NCI-H2029 (cell line): ENCODE data around the gene FCN3.
A peak's percentile ranks its signal among the peaks of the same experiment; 100 is the strongest.
"Not testable (repeated sequence)": the region's sequence is repeated elsewhere in the genome, so short reads cannot be mapped to it uniquely, and the experiment has no call there.

Source experiments
- DNase-seq: peaks from one replicate; lab custom pipeline; 2025; lab: John Stamatoyannopoulos, UW

FCN3 gene

DNA sequence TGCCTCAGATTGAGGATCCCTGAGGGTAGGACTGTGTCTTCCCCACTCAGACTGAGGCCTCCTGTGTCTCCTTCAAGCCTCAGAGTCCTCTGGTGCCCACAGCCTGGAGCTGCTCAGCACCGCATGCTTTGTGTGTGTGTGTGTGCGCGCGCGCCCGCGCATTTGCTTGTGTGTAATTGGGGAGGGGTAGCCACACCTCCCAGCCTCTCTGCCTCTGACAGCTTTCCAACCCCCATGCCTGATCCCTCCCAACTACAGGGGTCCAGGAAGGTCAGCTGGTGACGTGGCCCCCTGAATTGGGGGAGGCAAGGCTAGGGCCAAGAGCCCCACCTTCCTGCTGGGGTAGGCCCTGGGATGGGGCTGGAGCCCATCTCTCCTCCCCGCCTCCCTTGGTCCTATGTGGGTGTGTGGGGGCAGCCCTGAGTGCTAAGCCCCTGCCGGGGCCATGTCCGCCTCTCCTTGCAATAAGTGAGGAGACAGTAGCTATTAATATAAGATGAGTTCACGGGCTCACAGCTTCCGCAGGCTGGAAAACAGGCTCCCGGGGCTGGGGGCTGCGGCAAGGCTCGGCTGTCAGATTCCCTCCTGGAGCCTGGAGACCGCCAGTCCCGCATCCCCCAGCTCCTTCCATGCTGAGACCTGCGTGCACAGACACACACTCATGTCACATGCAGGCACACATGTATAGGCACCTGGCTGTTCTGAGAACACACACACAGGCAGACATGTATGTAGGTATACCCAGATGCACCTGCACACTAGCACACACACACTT is 24.8 kb upstream of the FCN3 start:
- DNase-seq: no peak

DNA sequence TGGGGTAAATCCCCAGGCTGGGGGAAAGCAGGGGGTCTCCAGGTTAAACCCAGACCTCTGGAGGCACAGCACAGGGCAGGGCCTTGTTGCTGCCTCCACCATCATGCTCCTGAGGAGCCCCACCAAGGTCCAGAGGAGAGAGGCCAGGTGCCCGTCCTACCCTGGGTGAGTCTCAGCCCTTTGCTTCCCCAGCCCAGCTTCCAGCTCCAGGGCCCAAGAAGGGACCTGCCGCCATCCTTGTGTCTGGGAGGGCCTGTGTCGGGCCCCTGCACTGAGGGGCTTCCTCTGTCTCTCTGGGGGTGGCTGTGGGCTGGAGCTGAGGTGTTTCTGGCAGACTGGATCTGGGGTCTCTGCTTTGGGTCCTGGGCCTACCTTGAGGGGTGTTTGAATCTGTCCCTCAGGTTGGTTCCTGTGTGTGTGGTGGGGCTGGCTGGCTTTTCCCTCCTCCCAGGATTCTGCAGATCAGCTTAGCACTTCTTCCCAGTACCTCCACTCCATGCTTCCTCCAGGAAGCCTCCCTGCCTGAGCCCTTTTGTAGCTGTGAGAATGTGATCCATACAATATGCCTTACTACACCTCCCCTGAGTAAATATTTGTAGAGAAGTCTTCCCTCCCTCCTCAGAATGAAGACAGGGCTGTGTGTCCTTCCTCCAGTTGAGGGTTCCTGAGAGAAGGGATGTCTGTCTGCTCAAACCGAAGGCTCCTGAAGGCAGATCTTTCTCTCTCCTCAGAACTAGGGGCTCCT is 24.0 kb upstream of the FCN3 start:
- no peak for DNase-seq

DNA sequence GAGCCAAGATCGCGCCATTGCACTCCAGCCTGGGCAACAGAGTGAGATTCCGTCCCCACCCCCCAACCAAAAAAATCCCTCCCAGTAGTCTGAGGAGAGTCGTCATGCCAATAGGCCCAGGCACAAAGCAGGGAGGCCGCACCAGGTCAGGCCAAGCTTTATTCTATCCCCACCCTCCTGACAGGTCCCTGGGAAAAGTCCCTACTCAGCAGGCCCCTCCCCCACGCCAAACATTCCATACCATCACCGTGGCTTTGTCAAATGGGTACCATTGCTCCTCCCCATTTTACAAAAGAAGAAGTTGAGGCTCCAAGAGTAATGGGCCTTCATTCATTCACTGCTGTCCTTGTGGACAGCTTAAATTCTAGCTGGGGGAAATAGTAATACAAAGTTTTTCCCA is 23.1 kb upstream of the FCN3 start:
- DNase-seq: no peak

DNA sequence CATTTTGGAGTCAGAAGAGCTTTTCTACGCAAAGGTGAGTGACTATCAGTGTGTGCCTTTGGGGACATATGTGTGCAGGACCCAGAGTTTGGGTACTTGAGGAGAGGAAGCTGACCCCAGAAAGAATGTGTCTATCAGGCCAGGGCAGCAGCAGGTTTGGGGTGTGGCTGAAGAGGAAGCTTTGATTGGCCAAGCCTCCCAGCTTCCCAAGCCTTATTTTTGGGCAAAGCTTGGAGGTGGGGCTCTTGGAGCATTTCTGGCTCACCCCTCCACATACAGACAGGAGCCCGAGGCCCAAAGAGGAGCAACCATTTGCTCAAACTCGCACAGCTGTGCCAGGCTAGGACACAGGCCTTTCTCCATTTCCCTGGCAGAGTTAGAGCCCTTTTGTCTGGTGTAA is 22.5 kb upstream of the FCN3 start:
- DNase-seq: no peak

DNA sequence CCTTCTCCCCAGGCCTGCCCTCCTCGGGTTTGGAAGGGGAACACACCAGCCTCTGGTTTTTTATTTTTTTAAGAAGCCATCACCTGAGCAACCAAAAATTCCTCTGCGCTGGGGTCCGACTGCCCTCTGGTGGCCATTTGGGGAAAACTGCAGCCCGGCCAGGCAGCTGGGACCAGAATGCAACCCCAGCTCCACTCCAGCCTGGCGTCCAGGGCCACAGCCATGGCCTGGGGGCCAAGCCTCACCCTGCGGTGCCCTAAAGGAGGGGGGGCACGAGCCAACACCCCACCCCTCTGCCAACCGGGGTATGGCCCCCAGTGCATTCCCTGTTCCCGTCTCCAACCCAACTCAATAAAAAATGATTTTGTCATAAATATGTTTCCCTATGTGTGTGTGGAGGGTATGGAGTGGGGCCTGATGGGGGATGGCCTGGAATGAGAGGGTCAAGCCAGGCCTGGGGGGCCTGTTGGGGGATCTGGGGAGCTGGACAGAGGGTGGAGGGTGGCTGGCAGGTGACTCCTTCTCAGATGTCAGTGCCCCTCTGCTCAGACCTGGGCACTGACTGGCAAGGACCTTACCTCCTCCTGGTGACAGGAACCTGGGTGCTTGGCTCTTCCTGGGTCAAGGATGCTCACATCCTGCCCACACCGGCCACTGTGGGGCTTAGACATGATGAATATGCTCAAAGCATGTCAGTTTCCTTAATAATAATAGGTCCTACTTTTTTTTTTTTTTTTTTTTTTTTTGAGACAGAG is 21.0 kb upstream of the FCN3 start:
- DNase-seq: peak; percentile 52

DNA sequence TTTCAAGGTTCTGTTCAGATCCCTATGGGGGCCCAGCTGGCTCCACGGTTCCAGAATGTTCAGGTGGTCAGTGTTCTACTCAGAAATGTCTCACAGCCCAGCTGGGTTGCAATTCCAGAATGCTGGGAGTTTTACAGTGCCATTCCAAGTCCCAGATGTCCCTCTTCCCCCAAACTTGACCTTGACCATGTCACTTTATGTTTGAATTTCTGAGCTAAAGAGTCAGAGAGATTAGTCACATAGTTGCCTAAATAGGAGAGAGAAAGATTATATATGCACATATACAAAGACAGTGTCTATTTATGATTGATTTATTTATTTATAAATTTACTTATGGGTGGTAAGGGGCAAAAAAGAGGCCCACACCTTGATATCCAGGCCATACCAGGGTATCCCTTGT is 20.3 kb upstream of the FCN3 start:
- DNase-seq: no peak

DNA sequence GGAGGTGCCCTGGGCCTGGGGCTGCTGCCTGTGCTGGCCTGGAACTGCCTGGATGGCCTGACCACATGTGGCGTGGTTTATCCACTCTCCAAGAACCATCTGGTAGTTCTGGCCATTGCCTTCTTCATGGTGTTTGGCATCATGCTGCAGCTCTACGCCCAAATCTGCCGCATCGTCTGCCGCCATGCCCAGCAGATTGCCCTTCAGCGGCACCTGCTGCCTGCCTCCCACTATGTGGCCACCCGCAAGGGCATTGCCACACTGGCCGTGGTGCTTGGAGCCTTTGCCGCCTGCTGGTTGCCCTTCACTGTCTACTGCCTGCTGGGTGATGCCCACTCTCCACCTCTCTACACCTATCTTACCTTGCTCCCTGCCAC is 19.6 kb upstream of the FCN3 start:
- DNase-seq: no peak

DNA sequence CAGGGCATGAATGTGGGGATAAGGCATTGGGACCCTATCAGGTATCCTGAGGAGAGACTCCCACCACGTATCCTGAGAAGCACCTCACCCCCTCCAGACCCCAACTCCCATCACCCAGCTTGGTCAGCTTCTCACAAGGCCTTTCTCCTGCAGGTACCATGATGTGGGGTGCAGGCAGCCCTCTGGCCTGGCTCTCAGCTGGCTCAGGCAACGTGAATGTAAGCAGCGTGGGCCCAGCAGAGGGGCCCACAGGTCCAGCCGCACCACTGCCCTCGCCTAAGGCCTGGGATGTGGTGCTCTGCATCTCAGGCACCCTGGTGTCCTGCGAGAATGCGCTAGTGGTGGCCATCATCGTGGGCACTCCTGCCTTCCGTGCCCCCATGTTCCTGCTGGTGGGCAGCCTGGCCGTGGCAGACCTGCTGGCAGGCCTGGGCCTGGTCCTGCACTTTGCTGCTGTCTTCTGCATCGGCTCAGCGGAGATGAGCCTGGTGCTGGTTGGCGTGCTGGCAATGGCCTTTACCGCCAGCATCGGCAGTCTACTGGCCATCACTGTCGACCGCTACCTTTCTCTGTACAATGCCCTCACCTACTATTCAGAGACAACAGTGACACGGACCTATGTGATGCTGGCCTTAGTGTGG is 19.1 kb upstream of the FCN3 start:
- DNase-seq: no peak

DNA sequence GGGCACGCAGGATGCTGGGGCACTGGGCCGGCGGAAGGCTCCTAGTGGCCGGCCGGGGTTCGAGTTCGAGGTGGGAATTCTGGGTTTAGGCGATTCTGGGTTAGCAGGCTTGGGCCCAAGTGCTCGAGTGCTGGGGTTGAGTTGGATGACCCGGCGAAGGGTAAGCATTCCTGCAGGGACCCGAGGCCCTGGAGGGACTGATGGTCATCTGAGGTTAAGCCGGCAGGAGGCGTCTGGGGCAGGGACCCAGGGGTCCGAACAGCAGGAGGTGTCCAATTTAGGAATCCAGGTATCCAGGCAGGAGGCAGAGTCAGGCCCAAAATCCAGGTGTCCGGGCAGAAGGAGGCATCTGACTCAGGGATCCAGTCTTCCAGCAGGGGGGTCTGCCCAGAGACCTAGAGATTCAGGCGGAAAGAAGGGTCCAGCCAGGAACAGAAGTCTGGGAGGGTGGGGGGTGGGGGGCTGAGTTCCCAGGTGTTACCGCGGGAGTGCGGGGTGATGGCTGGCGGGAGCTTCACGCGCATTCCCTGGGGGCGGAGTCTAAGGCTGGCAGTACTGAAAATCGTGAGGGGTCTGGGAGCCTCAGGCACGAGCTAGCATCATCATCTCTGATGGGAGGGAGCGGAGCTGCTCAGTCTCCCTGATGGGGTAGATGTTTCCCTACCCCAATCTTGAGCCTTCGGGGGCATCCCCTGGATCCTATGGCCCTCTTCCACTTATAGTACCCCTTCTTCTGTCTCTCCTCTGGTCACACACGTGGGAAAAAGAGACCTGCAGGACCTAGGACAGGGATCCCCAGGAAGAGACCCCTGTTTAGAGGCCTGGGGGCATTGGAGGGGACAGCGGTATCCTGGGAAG is 18.4 kb upstream of the FCN3 start:
- DNase-seq: no peak

DNA sequence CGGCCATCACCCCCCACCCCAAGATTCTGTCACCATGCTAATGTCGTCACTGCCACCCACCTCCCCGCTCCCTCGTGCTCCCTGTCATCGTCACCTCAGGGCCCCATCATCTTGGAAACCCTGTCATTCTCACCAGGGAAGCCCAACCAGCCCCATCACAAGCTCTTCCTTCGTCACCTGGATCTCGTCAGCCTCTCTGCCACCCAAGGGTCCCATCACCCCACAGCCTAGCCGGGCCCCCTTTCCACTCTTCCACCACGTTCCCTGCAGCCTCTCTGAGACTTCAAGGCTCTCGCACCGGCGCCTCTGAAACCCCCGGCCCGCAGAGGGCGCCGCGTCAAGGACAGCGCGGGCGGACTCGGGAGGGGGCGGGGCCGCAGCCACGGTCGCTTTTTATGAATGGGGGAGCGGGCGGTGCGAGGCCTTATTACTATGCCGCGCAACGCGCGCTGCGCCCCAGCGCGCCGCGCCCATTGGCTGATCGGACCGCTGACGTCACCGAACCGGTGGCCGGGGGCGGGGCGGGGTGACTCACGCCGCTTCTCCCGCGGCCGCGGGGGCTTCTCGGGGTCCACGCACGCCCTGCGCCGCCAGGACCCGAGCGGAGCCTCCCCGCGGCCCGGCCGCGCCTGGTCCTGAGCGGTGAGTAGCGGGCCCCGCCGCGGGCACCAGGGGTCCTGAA is 17.6 kb upstream of the FCN3 start, which contains the start of gene GPR3:
Gene GPR3 (plus strand): TSS at position 527 of the 682 bp plus-strand sequence. CDS start 1,177 bp downstream, outside the sequence.
- peak; percentile 80 for DNase-seq

DNA sequence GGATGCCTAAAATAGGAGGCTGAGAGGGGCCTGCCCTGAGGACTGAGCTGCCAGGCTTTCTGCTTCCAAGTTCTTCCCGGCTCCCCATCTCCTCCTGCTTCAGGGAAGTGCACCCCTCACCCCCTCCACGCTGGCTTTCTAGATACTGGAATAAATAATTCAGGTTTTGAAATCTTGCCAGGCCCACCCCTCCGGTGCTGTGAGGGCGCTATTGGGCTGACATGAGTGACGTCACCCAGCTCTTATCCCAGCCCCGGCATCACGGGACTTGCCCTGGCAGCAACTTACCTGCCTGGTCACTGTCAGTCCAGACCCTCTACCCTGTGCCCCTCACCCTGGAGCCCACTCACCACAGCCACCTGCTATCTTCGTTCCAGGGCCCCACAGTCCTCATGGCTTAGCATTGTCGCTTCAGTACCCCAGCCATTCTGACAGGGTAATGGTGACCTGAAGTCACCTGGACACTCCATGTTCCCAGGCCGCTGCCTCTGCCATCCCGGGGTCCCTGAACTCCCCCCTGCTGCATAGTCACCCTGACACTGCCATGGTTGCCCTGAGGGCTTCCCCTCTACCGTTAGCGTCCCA is 17.0 kb upstream of the FCN3 start:
- peak; percentile 45 for DNase-seq

DNA sequence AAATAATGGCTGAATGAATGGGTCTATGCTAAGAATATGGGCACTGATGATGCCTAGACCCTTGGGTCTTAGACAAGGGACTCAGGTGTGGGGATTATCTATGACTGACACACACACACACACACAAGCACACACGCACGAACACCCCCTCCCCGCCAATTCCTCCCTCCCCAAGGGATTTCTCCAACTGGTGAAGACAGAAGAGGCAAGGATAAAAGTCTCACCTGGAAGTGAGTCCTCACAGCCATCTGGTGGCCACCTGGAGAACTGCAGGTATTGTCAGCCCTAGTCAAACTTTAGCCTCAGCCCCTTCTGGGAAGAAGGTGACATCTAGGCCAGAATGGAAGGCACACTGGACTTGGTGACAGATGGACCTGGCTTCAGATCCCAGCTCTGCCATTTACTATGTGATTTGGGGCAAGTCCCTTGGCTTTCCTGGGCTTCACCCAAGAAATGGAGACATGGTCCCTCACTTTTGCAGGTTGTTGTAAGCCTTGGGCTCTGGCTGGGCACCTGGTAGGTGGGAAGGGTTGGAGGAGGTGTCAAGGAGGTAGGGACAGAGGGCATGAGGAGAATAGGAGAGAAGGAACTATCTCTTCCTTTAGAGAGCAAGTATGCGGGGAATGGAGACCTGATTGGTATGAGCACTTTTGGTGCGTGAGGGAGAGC is 13.8 kb upstream of the FCN3 start:
- DNase-seq: peak; percentile 31

DNA sequence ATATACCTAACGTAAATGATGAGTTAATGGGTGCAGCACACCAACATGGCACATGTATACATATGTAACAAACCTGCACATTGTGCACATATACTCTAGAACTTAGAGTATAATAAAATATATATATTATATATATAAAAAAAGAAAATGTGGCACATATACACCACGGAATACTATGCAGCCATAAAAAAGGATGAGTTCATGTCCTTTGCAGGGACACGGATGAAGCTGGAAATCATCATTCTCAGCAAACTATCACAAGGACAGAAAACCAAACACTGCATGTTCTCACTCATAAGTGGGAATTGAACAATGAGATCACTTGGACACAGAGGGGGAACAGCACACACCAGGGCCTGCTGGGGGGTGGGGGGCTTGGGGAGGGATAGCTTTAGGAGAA is 10.2 kb upstream of the FCN3 start:
- not testable (repeated sequence) for DNase-seq

DNA sequence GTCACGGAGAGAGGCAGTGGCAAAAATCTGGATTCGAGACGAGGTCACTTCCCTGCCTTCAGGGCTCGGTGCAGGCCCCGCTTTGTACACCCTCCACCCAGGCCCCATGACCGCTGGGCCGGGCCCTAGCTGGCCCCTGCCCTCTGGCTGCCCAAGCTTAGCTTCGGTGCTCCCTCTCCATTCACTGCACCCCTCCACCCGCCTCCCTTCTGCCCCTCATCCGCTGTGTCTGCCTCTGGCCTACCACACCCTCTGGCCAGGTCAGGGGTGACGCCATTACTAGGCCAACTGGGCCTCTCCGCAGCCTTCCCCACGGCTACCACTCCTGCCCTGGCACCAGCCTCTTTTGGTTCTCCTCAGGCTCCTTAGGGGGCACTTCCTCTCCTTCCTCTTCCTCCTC is 9.0 kb upstream of the FCN3 start:
- no peak for DNase-seq

DNA sequence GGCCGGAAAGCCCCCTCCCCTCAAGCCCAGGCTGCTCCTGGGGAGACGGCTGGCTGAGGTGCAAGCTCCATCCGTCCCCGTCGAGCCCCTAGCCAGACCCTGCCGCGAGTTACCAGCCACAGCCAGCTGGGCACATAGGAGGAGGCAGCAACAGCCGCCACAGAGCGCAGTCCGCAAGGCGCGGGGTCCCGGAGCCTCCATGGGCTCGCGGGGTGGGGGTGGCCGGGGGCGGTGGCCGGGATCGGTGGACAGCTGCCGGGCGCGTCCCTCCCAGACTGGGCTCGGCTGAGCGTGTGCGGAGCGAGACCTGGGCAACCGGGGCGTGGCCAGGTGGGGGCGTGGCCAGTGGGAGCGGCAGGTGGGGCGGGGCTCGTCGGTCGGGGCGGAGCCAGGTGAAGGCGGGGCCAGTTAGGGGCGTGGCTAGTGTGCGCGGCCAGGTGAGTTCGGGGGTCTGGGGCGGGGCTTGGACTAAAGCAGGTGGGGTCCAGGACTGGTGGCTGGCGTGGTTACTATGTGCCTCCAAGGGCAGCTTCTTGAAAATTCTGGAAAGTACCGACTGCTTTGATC is 8.5 kb upstream of the FCN3 start, which contains the start of gene CD164L2:
Gene CD164L2 (minus strand): TSS at position 295 of the 567 bp plus-strand sequence. CDS start 94 bp downstream, at position 201.
- peak; percentile 54 for DNase-seq

DNA sequence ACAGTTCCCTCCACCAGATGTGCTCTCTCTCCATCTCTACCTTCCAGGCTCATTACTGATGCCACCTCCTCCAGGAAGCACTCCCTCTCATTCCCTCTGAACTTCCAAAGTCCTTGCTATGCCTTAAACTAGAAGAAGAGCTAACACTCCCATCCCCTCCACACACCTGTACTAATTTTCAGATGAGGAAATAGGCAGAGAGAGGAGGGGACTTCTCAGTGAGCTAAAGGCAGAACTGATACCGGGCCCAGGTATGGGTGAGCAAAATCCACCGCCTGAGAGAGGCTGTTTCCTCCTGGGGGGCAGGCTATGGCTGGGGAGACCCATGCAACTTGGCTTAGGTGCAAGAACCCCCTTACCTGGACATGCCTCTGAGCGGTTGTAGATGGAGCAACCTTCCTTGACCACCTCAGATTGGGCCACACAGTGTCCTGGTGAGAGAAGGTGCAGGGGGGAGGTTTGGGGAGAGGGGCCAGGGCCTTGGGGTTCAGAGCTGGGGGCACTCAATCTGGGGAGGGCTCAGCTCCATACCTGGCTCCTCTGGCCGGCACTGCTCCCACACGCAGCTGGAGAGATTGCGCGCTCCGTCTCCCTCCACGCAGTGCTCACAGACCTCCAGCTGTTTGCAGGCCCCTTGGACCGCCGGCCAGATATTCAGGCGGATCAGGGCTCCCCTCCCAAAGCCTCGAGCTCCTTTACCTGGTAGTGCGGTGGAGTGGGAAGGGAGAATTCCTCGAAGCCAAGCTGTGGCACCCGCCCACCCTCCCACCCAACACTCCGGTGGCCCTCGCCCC is 7.5 kb upstream of the FCN3 start:
- DNase-seq: no peak

DNA sequence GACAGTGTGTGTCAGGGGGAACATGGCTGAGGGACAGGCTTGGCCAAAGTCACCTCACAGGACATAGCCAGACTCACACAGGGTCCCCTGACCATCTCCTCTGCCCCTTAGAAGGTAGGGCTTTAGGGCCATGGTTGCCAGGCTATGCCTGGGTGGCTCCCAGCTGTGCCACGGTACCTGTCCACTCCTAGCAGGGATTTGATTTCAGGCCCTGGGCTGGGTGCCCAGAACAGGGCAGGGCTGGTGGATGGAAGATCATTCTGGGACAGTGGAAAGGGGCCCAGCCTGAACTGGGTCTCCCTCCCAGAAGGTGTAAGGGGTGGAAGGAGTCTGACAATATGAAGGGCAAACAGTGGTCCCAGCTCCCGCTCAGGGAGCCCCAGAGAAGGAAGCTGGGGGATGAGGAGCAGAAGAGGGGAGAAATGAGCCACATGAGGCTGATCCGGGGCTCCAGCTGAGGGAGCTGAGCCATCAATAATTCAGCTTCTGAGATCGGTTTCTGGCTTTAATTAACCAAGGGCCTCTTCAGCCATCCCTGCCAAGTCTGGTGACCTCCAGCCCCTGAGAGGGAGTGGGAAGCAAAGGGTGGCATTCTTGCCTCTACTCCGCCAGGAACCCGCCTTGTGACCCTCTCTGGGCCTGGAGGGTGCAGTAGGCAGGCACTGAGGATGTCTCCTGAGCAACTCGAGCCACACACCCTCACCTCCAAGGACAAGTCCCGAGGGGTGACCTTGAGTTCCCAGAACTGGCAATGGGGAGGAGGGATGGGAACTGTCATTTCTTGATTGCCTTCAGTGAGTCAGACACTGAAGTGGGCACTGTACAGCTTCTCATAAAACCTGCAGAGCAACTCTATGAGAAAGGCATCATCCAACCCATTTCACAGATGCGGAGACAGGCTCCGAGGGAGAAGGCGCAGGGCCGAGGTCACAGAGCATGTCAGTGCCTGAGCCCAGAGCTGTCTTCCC is 6.4 kb upstream of the FCN3 start:
- no peak for DNase-seq
